HG03571 (cell line): ENCODE data around the gene LINC00305.

ENCODE experiments used
- ATAC-seq: cut with Tn5 transposase; IDR thresholded peaks from one replicate; pipeline ENCODE4 v1.9.1; 2021; ENCODE audit not compliant: unreplicated experiment

LINC00305 gene

GRCh38 chr18:64148988-64149387, at the start of gene LINC00305:
Gene LINC00305, minus strand, starts transcription at chr18:64149088.
- ATAC-seq = no peak

GRCh38 chr18:64191069-64191468, 42.2 kb upstream of the LINC00305 start:
- no peak for ATAC-seq

- ATAC-seq = no peak
Measured at GRCh38 chr18:64185987-64186386, 37.1 kb upstream of the LINC00305 start.

- no peak for ATAC-seq
Measured at GRCh38 chr18:64183665-64184064, 34.8 kb upstream of the LINC00305 start.

- ATAC-seq = no peak
Measured at GRCh38 chr18:64180617-64181016, 31.7 kb upstream of the LINC00305 start.

GRCh38 chr18:64180171-64180570, 31.3 kb upstream of the LINC00305 start:
- ATAC-seq = no peak

- ATAC-seq = no peak
Measured at GRCh38 chr18:64179556-64180080, 30.7 kb upstream of the LINC00305 start.

GRCh38 chr18:64178860-64179259, 30.0 kb upstream of the LINC00305 start:
- ATAC-seq = no peak

- ATAC-seq = no peak
Measured at GRCh38 chr18:64175432-64175831, 26.5 kb upstream of the LINC00305 start.

GRCh38 chr18:64171576-64171975, 22.7 kb upstream of the LINC00305 start:
- ATAC-seq = no peak

GRCh38 chr18:64167408-64167925, 18.6 kb upstream of the LINC00305 start:
- ATAC-seq = no peak

GRCh38 chr18:64165906-64166305, 17.0 kb upstream of the LINC00305 start:
- no peak for ATAC-seq

GRCh38 chr18:64164883-64165282, 16.0 kb upstream of the LINC00305 start:
- no peak for ATAC-seq

- ATAC-seq = no peak
Measured at GRCh38 chr18:64149916-64150438, 1.1 kb upstream of the LINC00305 start.

- no peak for ATAC-seq
Measured at GRCh38 chr18:64142904-64143303, 6.0 kb downstream of the LINC00305 start.

- ATAC-seq = no peak
Measured at GRCh38 chr18:64137914-64138313, 11.0 kb downstream of the LINC00305 start.

- no peak for ATAC-seq
Measured at GRCh38 chr18:64134044-64134747, 14.7 kb downstream of the LINC00305 start.

- no peak for ATAC-seq
Measured at GRCh38 chr18:64132871-64133270, 16.0 kb downstream of the LINC00305 start.

- no peak for ATAC-seq
Measured at GRCh38 chr18:64131314-64131713, 17.6 kb downstream of the LINC00305 start.

GRCh38 chr18:64127172-64127571, 21.7 kb downstream of the LINC00305 start:
- ATAC-seq = no peak

- ATAC-seq = no peak
Measured at GRCh38 chr18:64119916-64120315, 29.0 kb downstream of the LINC00305 start.

GRCh38 chr18:64118406-64118805, 30.5 kb downstream of the LINC00305 start:
- ATAC-seq = no peak
